HepG2 (cell line): ENCODE measurements around the gene PIP4K2B. TPM values are rescaled to one million over a fixed set of nuclear protein-coding genes. Genes with fewer than 3 reads are reported as not detected.
A peak's percentile ranks its signal among the peaks of the same experiment; 100 is the strongest.

Experiments used
- CREM ChIP-seq, 2 experiments: sonication (generic) in 1 of 2; formaldehyde crosslinking in 1 of 2; IDR thresholded peaks; 2 replicates each; pipeline versions ENCODE4 v1.4.0 to v1.6.1; 2016 to 2020; ENCODE audit warnings: antibody characterized with exemption in 1 of 2, mild to moderate bottlenecking in 1 of 2, missing genetic modification reagents in 1 of 2
- NCOR1 ChIP-seq: fragments of 200-600 bp; sonication (generic); IDR thresholded peaks from 2 replicates; pipeline ENCODE4 v1.7.0; 2017; ENCODE audit warnings: antibody characterized with exemption, low read length, borderline replicate concordance
- NFIC ChIP-seq: IDR thresholded peaks from 2 replicates; pipeline ENCODE4 v1.6.1; 2012; ENCODE audit warnings: mild to moderate bottlenecking, low read length, inconsistent platforms
- PAX8 ChIP-seq: sonication (generic); formaldehyde crosslinking; IDR thresholded peaks from 2 replicates; pipeline ENCODE4 v1.8.0; 2022; ENCODE audit warnings: mild to moderate bottlenecking, missing genetic modification reagents, borderline replicate concordance
- SETDB1 ChIP-seq: sonication (generic); formaldehyde crosslinking; IDR thresholded peaks from 2 replicates; pipeline ENCODE4 v1.5.1; 2020; ENCODE audit warnings: missing genetic modification reagents, mild to moderate bottlenecking, borderline replicate concordance
- ZBTB44 ChIP-seq: sonication (generic); formaldehyde crosslinking; IDR thresholded peaks from 2 replicates; pipeline ENCODE4 v1.4.0; 2020; ENCODE audit warnings: missing genetic modification reagents
- ZNF18 ChIP-seq: sonication (generic); formaldehyde crosslinking; IDR thresholded peaks from 2 replicates; pipeline ENCODE4 v1.8.0; 2022; ENCODE audit warnings: mild to moderate bottlenecking, missing genetic modification reagents; ENCODE audit not compliant: insufficient replicate concordance
- ZNF484 ChIP-seq: sonication (generic); formaldehyde crosslinking; IDR thresholded peaks from 2 replicates; pipeline ENCODE4 v1.5.1; 2020; ENCODE audit warnings: mild to moderate bottlenecking, low read depth, missing genetic modification reagents, borderline replicate concordance
- ZNF556 ChIP-seq: sonication (generic); formaldehyde crosslinking; IDR thresholded peaks from 2 replicates; pipeline ENCODE4 v1.4.0; 2020; ENCODE audit warnings: mild to moderate bottlenecking, missing genetic modification reagents, borderline replicate concordance
- ZNF563 ChIP-seq: sonication (generic); formaldehyde crosslinking; IDR thresholded peaks from 2 replicates; pipeline ENCODE4 v1.8.0; 2022; ENCODE audit warnings: mild to moderate bottlenecking, moderate library complexity, missing genetic modification reagents
- polyA plus RNA-seq, 8 experiments: library from polyadenylated mRNA; depleted of rRNA in 3 of 8; stranded (reverse) in 7 of 8; unstranded in 1 of 8; fragments of >200 nt; fragmentation: Illumina TruSeq in 4 of 8; extraction: Trizol in 4 of 8; gene quantifications; 2 replicates each; pipeline versions ENCODE4 v1.2.1 to v1.2.3, GENCODE V29; 2011 to 2016; ENCODE audit warnings: low read depth in 4 of 8, missing spikeins in 1 of 8, mixed read lengths in 1 of 8; ENCODE audit not compliant: insufficient read depth in 1 of 8
- total RNA-seq, 5 experiments: library from RNA; depleted of rRNA; stranded (reverse); fragments of >200 nt; fragmentation: Illumina TruSeq; extraction: Trizol; gene quantifications; 2 replicates each; pipeline ENCODE4 v1.2.3, GENCODE V29; 2016; ENCODE audit warnings: low read depth in 1 of 5
- TF ChIP-seq, protein P1 (sequence below): sonication (generic); formaldehyde crosslinking; IDR thresholded peaks from 2 replicates; pipeline ENCODE4 v1.4.0; 2020; ENCODE audit warnings: missing genetic modification reagents

Gene PIP4K2B
- total and polyA plus RNA-seq, 2 of the 13 experiments (the other 11 are each of a cell fraction or from before 2014, with no cell fraction given): 20.4 to 54.0 TPM

DNA sequence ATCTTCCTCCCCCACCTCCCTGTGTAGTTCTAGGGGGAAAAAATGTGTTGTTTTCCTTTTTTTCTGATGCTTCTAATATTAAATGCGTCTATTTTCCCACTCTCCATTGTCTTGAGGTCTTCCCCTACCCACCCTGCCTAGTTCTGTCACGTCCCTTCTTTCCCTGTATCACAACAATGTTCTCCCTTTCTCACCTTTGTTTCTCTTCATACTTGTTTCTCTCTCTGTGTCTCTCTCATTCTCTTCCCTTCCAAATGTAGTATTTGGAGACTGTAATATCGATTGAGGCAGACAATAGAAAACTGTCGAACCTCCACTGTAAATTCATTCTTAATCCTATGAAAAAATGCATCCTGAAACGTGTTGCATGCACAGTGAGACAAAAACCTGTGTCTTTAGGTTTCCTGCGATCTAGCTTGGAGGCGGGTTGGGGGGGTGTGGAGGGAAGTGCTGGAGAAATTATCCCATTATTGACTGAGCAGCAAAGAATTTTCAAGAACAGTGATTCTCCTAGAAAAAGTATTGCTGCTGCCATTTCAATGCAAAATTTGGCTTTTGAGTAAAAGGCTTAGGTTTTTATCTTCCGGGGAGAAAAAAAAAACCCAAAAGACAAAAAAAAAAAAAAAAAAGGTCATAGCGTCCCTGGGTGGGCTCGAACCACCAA, 48.1 kb downstream of the PIP4K2B start (continued):
- TF ChIP-seq ZNF18 (peak; percentile 9), PAX8 (CRISPR knock-in tag) (peak; percentile 39; the same call in 1 of the 2 replicates), ZBTB44 (CRISPR knock-in tag) (no peak), SETDB1 (CRISPR knock-in tag) (no peak), ZNF484 (CRISPR knock-in tag) (no peak), ZNF556 (CRISPR knock-in tag) (no peak), ZNF563 (CRISPR knock-in tag) (no peak), CREM (IDR thresholded peaks at IDR 0.05) (0 out of 2 replicates have a peak, but pooled peaks have one; percentile 32), CREM (CRISPR knock-in tag; IDR thresholded peaks at IDR 0.05) (no peak), NFIC (0 out of 2 replicates have a peak, but pooled peaks have one; percentile 55), NCOR1 (peak; percentile 72; the same call in 1 of the 2 replicates)
- TF ChIP-seq, protein P1, sequence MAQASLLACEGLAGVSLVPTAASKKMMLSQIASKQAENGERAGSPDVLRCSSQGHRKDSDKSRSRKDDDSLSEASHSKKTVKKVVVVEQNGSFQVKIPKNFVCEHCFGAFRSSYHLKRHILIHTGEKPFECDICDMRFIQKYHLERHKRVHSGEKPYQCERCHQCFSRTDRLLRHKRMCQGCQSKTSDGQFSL (CRISPR knock-in tag): peak; percentile 86
